ENCODE data around the gene ZNF205. TPM values are rescaled to one million over a fixed set of nuclear protein-coding genes. Genes with fewer than 3 reads are reported as not detected.
"Not testable (repeated sequence)": the region's sequence is repeated elsewhere in the genome, so short reads cannot be mapped to it uniquely, and the experiment has no call there.

ZNF205 gene
- total RNA-seq, 4 donors from 2014 or later: 19.4 to 29.2 (median 21.5) TPM

DNA sequence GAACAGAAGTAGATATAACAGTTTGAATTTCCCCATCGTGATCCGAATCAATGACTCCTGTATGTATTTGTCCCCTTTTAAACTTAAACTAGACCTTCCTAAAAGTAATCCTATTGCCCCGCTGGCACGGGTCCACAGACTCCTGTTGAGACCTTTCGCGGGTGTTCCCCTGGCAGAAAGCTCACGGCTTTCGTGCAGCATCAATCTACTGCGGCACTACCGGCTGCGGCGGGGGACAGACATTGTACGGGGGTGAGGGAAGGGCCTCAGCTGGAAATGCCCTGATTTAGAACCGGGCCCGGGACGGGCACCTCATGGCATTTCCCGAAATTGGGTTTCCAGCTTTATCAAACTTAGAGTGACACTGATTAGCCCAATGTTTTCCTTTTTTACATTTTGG is 32.4 kb upstream of the ZNF205 start:
- peaks cover 0 to 22% of the 10 kb centered on the region in 2 donors for H3K27me3 ChIP-seq
- no peaks in the 10 kb centered on the region for H3K36me3 ChIP-seq
- 83 to 85% methylated on average over 17 of the region's 17 CpGs for WGBS, 2 donors
- no peak overlapping the region for H3K4me3 ChIP-seq
- H3K4me1 ChIP-seq: no peaks in the 10 kb centered on the region
- DNase-seq (ENCODE audit: low spot score in 2 of 2): no peak
- TF ChIP-seq POLR2A (IDR thresholded peaks at IDR 0.05) (no peak), EP300 (IDR thresholded peaks at IDR 0.05) (no peak)
- no peak overlapping the region for H3K27ac ChIP-seq
- no peaks in the 10 kb centered on the region for H3K9me3 ChIP-seq

DNA sequence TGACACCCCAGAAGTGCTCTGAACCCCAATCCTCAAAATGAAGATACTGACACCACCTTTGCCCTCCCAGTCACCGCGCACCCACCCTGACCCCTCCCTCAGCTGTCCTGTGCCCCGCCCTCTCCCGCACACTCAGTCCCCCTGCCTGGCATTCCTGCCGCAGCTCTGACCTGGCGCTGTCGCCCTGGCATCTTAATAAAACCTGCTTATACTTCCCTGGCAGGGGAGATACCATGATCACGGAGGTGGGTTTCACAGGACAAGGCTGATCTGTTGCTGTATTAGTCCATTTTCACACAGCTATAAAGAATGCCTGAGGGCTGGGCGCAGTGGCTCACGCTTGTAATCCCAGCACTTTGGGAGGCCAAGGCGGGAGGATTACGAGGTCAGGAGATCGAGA is 30.4 kb upstream of the ZNF205 start:
- not testable (repeated sequence) for H3K27me3 ChIP-seq; DNase-seq (ENCODE audit: low spot score in 2 of 2); H3K27ac ChIP-seq; H3K9me3 ChIP-seq; H3K4me3 ChIP-seq; H3K36me3 ChIP-seq; H3K4me1 ChIP-seq
- 92 to 94% methylated on average over 13 of the region's 13 CpGs for WGBS, 2 donors

DNA sequence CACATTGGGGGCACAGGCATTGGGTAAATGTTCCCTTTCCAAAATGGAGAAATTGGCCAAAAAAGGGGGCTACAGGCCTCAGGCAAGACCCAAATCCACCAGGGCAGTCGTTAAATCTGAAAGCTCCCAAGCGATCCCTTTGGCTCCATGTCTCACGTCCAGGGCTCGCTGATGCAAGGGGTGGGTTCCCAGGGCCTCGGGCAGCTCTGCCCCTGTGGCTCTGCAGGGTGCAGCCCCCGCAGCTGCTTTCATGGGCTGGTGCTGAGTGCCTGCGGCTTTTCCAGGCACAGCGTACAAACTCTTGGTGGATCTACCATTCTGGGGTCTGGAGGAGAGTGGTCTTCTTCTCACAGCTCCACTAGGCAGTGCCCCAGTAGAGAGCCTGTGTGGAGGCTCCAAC is 29.0 kb upstream of the ZNF205 start:
- H3K4me1 ChIP-seq; H3K36me3 ChIP-seq; H3K27me3 ChIP-seq; H3K9me3 ChIP-seq; DNase-seq (ENCODE audit: low spot score in 2 of 2); H3K27ac ChIP-seq; H3K4me3 ChIP-seq: not testable (repeated sequence)
- 83 to 87% methylated on average over 7 of the region's 8 CpGs for WGBS, 2 donors

DNA sequence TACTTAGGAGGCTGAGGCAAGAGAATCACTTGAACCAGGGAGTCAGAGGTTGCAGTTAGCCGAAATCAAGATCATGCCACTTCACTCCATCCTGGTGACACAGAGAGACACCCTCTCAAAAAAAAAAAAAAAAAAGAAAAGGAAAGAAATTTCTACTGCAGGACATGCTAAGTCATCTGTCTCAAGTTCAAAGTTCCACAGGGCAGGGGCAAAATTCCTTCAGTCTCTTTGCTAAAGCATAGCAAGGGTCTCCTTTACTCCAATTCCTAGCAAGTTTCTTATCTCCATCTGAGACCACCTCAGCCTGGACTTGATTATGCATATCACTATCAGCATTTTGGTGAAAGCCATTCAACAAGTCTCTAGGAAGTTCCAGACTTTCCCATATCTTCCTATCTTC is 27.9 kb upstream of the ZNF205 start:
- H3K4me1 ChIP-seq: peaks cover 0 to 10% (median 0%) of the 10 kb centered on the region in 4 donors
- TF ChIP-seq, protein P1, sequence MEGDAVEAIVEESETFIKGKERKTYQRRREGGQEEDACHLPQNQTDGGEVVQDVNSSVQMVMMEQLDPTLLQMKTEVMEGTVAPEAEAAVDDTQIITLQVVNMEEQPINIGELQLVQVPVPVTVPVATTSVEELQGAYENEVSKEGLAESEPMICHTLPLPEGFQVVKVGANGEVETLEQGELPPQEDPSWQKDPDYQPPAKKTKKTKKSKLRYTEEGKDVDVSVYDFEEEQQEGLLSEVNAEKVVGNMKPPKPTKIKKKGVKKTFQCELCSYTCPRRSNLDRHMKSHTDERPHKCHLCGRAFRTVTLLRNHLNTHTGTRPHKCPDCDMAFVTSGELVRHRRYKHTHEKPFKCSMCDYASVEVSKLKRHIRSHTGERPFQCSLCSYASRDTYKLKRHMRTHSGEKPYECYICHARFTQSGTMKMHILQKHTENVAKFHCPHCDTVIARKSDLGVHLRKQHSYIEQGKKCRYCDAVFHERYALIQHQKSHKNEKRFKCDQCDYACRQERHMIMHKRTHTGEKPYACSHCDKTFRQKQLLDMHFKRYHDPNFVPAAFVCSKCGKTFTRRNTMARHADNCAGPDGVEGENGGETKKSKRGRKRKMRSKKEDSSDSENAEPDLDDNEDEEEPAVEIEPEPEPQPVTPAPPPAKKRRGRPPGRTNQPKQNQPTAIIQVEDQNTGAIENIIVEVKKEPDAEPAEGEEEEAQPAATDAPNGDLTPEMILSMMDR (IDR thresholded peaks at IDR 0.05): no peak
- no peak for TF ChIP-seq EP300 (IDR thresholded peaks at IDR 0.05)
- no peak overlapping the region for H3K27ac ChIP-seq
- H3K36me3 ChIP-seq: no peaks in the 10 kb centered on the region
- no peak for DNase-seq (ENCODE audit: low spot score in 2 of 2)
- peaks cover 0 to 7% of the 10 kb centered on the region in 2 donors for H3K27me3 ChIP-seq
- no peak overlapping the region for H3K4me3 ChIP-seq
- 84 to 96% methylated on average over 1 of the region's 1 CpG for WGBS, 2 donors
- no peaks in the 10 kb centered on the region for H3K9me3 ChIP-seq

DNA sequence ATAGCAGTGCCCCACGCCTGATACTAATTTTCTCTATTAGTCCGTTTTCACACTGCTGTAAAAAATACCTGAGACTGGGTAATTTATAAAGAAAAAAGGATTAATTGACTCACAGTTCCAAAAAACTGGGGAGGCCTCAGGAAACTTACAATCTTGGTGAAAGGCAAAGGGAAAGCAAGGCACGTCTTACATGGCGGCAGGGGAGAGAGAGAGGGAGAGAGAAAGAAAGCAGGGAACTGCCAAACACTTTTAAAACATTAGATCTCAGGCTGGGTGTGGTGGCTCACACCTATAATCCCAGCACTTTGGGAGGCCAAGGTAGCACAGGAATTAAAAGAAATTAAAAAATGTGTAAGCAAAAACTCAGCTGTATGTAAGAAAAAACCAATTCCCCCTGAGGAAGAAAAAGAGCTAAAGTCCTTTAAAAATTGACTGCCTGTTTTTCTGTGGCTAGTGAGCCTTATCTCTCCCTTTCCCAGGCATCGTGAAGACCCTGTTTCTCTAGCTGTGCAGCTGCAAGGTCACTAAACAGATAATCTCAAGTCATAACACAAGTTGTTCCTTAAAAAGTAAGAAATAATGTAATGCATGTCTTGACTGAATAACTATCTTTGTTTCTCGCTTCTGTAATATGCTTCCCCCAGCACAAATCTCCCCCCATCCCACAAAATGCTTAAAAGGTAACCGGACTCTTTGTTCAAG is 27.3 kb upstream of the ZNF205 start:
- Histone ChIP-seq H3K9me3 (no peaks in the 10 kb centered on the region), H3K36me3 (no peaks in the 10 kb centered on the region), H3K27ac (no peak overlapping the region), H3K4me1 (peaks cover 0 to 10% (median 0%) of the 10 kb centered on the region in 4 donors), H3K27me3 (peaks cover 0 to 5% of the 10 kb centered on the region in 2 donors), H3K4me3 (no peak overlapping the region)
- WGBS, 2 donors: 63 to 76% methylated on average over 7 of the region's 7 CpGs
- DNase-seq (ENCODE audit: low spot score in 2 of 2): no peak
- TF ChIP-seq POLR2A (IDR thresholded peaks at IDR 0.05) (no peak), EP300 (IDR thresholded peaks at IDR 0.05) (no peak)
- TF ChIP-seq, protein P1 (IDR thresholded peaks at IDR 0.05): no peak

DNA sequence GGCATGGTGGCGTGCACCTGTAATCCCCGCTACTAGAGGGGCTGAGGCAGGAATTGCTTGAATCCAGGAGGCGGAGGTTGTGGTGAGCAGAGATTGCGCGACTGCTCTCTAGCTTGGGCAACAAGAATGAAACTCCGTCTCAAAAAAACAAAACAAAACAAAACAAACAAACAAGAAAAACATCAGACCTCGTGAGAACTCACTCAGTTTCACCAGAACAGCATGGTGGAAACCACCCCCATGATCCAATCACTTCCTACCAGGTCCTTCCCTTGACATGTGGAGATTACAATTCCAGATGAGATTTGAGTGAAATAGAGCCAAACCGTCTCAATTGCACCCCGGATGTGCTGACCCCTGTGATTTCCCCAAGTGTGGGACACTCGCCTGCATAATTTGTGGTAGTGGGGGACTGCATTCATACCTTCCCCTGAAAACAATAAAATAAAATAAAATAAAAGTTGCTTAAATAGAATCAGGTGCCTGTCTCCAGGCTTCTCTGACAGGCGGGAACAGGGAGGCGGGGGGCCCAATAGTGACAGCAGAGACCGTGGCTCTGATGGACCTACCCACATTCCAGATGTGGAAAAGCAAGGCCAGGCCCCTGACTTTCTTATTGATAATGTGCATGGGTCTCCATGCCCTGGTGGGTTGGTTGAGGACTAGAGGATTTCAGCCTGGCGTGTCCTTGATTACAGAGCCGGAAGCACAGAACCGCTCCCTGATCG is 26.4 kb upstream of the ZNF205 start:
- no peaks in the 10 kb centered on the region for H3K9me3 ChIP-seq
- H3K27me3 ChIP-seq: peaks cover 0 to 3% of the 10 kb centered on the region in 2 donors
- no peaks in the 10 kb centered on the region for H3K36me3 ChIP-seq
- peaks cover 0 to 10% (median 0%) of the 10 kb centered on the region in 4 donors for H3K4me1 ChIP-seq
- WGBS, 2 donors: 86 to 88% methylated on average over 17 of the region's 17 CpGs
- TF ChIP-seq EP300 (IDR thresholded peaks at IDR 0.05): no peak
- no peak for TF ChIP-seq POLR2A (IDR thresholded peaks at IDR 0.05)
- TF ChIP-seq, protein P1 (IDR thresholded peaks at IDR 0.05): no peak
- H3K4me3 ChIP-seq: peak overlapping the region in 1 of 4 donors; percentile 41
- peak overlapping the region in 1 of 4 donors; percentile 59 for H3K27ac ChIP-seq
- no peak for DNase-seq (ENCODE audit: low spot score in 2 of 2)
